ENCODE measurements around the gene NDUFS2. TPM values are rescaled to one million over a fixed set of nuclear protein-coding genes. Genes with fewer than 3 reads are reported as not detected.

NDUFS2 gene
- total RNA-seq, 1 experiment from 2014 or later, result 94.9 TPM

- Histone ChIP-seq H3K36me3 (ENCODE audit: control insufficient read depth, insufficient read depth, low read length) (peaks cover 2% of the 10 kb centered on the region; the same call in 1 of the 2 replicates), H3K9me3 (ENCODE audit: control insufficient read depth, insufficient read depth, low read depth, low read length) (no peaks in the 10 kb centered on the region), H3K27me3 (ENCODE audit: control insufficient read depth, insufficient read depth, low read length) (no peaks in the 10 kb centered on the region), H3K27ac (ENCODE audit: low read length) (no peak overlapping the region), H3K4me1 (ENCODE audit: control insufficient read depth, insufficient read depth, low read length) (peaks cover 15% of the 10 kb centered on the region), H3K4me3 (ENCODE audit: low read depth in 2 of 2, low read length in 2 of 2) (no peak overlapping the region)
- in situ Hi-C loops (cut with HindIII; ENCODE audit: low pct_unique_long_range_greater_than_20kb, low sequenced_read_pairs) (loop anchor here (25.0 kb wide), 1 partner anchor 165 kb away; no protein-coding TSS in a partner anchor), intact Hi-C loops (cut with micrococcal nuclease; ENCODE audit: unreplicated experiment) (no loop called here)
- no peak for ATAC-seq
- BruUV-seq (replicated peaks), result no TSS peak
- TF ChIP-seq SIN3A (IDR thresholded peaks at IDR 0.05; ENCODE audit: borderline replicate concordance, insufficient read depth, low read depth, low read length) (no peak), TCF7L2 (IDR thresholded peaks at IDR 0.05; ENCODE audit: low read depth, low read length) (no peak), POLR2AphosphoS5 (IDR thresholded peaks at IDR 0.05; ENCODE audit: low read depth, low read length) (no peak), REST (IDR thresholded peaks at IDR 0.05; ENCODE audit: insufficient read depth in 1 of 2, low read depth in 2 of 2, low read length in 1 of 2) (no peak), CTCF (IDR thresholded peaks at IDR 0.05) (no peak)
- CTCF ChIA-PET, result no interaction called here
- POLR2A ChIA-PET, result interaction anchor here (0.5 kb wide), 1 partner anchor 779 kb away, joined by 18 read pairs; no protein-coding TSS in a partner anchor
- no peak for DNase-seq (ENCODE audit: low read depth, low spot score)
Measured at GRCh38 chr1:161222175-161223019, 20.2 kb downstream of the NDUFS2 start.

- H3K4me3 ChIP-seq (ENCODE audit: low read depth in 2 of 2, low read length in 2 of 2), result no peak overlapping the region
Measured at GRCh38 chr1:161223805-161224694, 21.9 kb downstream of the NDUFS2 start.

More at GRCh38 chr1:161223805-161224694, 21.9 kb downstream of the NDUFS2 start:
- H3K4me1 ChIP-seq (ENCODE audit: control insufficient read depth, insufficient read depth, low read length), result peaks cover 19% of the 10 kb centered on the region
- ChIA-PET CTCF (no interaction called here), POLR2A (interaction anchor here (1.6 kb wide), 1 partner anchor 22 kb away, joined by 11 read pairs; the partner anchor contains the start of gene NDUFS2)
- H3K27ac ChIP-seq (ENCODE audit: low read length), result no peak overlapping the region
- no peaks in the 10 kb centered on the region for H3K27me3 ChIP-seq (ENCODE audit: control insufficient read depth, insufficient read depth, low read length)
- H3K9me3 ChIP-seq (ENCODE audit: control insufficient read depth, insufficient read depth, low read depth, low read length), result no peaks in the 10 kb centered on the region
- intact Hi-C loops (cut with micrococcal nuclease; ENCODE audit: unreplicated experiment), result no loop called here
- in situ Hi-C loops (cut with HindIII; ENCODE audit: low pct_unique_long_range_greater_than_20kb, low sequenced_read_pairs), result loop anchor here (25.0 kb wide), 1 partner anchor 163 kb away; no protein-coding TSS in a partner anchor
- ATAC-seq (no peak), DNase-seq (ENCODE audit: low read depth, low spot score) (no peak)
- TF ChIP-seq TCF7L2 (IDR thresholded peaks at IDR 0.05; ENCODE audit: low read depth, low read length) (no peak), CTCF (IDR thresholded peaks at IDR 0.05) (no peak), REST (IDR thresholded peaks at IDR 0.05; ENCODE audit: insufficient read depth in 1 of 2, low read depth in 2 of 2, low read length in 1 of 2) (no peak), POLR2AphosphoS5 (IDR thresholded peaks at IDR 0.05; ENCODE audit: low read depth, low read length) (no peak), SIN3A (IDR thresholded peaks at IDR 0.05; ENCODE audit: borderline replicate concordance, insufficient read depth, low read depth, low read length) (no peak)
- peaks cover 2% of the 10 kb centered on the region; the same call in 1 of the 2 replicates for H3K36me3 ChIP-seq (ENCODE audit: control insufficient read depth, insufficient read depth, low read length)
- BruUV-seq (replicated peaks), result no TSS peak
